ENCODE results near the gene TLE5.
"Not testable (repeated sequence)": the region's sequence is repeated elsewhere in the genome, so short reads cannot be mapped to it uniquely, and the experiment has no call there.

TLE5 gene

DNA sequence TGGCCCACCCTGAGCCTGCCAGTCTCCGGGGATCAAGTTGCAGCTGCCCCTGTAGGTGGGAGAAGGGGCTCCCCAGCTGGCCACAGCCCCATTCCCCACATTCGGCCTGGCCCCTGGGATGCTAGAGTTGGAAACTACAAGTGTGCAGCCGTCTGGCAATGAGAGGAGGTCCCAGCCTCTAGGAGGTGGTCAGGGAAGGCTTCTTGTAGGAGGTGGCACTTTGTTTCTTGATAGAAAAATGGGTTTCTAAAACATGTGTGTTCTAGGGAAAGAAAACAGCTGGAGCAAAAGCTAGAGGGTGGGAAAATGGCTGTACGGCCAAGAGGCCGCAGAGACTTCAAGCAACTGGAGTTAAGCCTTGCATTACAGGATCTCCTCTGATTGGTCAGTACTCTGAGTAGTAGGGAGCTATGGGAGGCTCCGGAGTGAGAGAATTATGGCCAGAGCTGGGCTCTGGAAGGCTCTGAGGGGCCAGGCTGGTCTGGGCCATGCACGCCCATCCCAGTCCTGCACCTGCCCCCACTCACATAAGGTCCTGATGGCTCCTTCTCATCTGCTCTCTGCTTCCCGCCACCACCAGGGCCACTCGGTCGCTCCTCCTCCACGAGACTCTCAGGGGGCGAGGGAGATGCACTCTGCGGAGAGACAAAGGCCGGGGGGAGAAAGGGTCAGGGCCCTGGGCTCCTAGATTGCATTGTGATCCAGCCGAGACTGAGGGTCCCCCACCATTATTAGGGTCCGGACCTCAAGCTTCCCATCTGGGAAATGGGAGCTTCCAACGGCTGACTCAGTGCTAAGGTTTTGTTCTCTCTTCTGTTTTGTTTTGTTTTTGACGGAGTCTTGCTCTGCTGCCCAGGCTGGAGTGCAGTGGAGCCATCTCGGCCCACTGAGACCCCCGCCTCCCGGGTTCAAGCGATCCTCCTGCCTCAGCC is 46.9 kb downstream of the TLE5 start:
- no peaks in the 10 kb centered on the region for H3K4me1 ChIP-seq (ENCODE audit: low read depth, poor library complexity, severe bottlenecking)
- TF ChIP-seq, protein P1, sequence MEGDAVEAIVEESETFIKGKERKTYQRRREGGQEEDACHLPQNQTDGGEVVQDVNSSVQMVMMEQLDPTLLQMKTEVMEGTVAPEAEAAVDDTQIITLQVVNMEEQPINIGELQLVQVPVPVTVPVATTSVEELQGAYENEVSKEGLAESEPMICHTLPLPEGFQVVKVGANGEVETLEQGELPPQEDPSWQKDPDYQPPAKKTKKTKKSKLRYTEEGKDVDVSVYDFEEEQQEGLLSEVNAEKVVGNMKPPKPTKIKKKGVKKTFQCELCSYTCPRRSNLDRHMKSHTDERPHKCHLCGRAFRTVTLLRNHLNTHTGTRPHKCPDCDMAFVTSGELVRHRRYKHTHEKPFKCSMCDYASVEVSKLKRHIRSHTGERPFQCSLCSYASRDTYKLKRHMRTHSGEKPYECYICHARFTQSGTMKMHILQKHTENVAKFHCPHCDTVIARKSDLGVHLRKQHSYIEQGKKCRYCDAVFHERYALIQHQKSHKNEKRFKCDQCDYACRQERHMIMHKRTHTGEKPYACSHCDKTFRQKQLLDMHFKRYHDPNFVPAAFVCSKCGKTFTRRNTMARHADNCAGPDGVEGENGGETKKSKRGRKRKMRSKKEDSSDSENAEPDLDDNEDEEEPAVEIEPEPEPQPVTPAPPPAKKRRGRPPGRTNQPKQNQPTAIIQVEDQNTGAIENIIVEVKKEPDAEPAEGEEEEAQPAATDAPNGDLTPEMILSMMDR (conservative IDR thresholded peaks at IDR 0.05; ENCODE audit: low read depth, low read length) = no peak
- no peaks in the 10 kb centered on the region for H3K79me2 ChIP-seq (ENCODE audit: insufficient read depth, low read depth)
- no peaks in the 10 kb centered on the region for H3K36me3 ChIP-seq (ENCODE audit: insufficient read depth)
- no peak overlapping the region for H3K27ac ChIP-seq
- H3K9ac ChIP-seq = no peak overlapping the region
- peaks cover 88% of the 10 kb centered on the region for H3K27me3 ChIP-seq (ENCODE audit: insufficient read depth, low read depth)
- no peak overlapping the region for H2AFZ ChIP-seq (ENCODE audit: low read depth)
- H4K20me1 ChIP-seq (ENCODE audit: insufficient read depth) = no peaks in the 10 kb centered on the region
- H3K4me2 ChIP-seq = no peak overlapping the region
- H3K4me3 ChIP-seq (IDR thresholded peaks at IDR 0.05; ENCODE audit: insufficient read depth, low read depth, low read length) = no peak overlapping the region

DNA sequence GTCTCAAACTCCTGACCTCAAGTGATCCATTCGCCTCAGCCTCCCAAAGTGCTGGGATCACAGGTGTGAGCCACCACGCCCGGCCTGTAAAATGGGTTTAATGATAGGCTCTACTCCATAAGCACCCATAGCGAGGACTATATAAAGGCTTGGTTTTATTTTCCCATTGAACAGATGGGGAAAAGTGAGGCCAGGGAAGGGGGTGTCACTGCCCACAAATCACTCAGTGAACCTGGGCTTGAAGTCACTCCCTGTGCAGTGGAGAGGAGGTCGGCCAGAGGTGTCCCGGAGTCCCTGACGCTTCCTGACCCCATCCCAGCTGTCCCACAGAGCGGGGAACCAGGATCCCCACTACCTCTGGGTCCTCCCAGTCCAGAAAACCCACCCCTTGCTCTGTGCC is 48.2 kb downstream of the TLE5 start:
- no peaks in the 10 kb centered on the region for H4K20me1 ChIP-seq (ENCODE audit: insufficient read depth)
- H3K79me2 ChIP-seq (ENCODE audit: insufficient read depth, low read depth) = no peaks in the 10 kb centered on the region
- TF ChIP-seq, protein P1 (conservative IDR thresholded peaks at IDR 0.05; ENCODE audit: low read depth, low read length) = no peak
- H3K4me2 ChIP-seq = no peak overlapping the region
- no peaks in the 10 kb centered on the region for H3K36me3 ChIP-seq (ENCODE audit: insufficient read depth)
- no peak overlapping the region for H3K27ac ChIP-seq
- no peak overlapping the region for H3K9ac ChIP-seq
- no peak overlapping the region for H2AFZ ChIP-seq (ENCODE audit: low read depth)
- H3K4me3 ChIP-seq (IDR thresholded peaks at IDR 0.05; ENCODE audit: insufficient read depth, low read depth, low read length) = no peak overlapping the region
- peaks cover 89% of the 10 kb centered on the region for H3K27me3 ChIP-seq (ENCODE audit: insufficient read depth, low read depth)
- no peaks in the 10 kb centered on the region for H3K4me1 ChIP-seq (ENCODE audit: low read depth, poor library complexity, severe bottlenecking)

DNA sequence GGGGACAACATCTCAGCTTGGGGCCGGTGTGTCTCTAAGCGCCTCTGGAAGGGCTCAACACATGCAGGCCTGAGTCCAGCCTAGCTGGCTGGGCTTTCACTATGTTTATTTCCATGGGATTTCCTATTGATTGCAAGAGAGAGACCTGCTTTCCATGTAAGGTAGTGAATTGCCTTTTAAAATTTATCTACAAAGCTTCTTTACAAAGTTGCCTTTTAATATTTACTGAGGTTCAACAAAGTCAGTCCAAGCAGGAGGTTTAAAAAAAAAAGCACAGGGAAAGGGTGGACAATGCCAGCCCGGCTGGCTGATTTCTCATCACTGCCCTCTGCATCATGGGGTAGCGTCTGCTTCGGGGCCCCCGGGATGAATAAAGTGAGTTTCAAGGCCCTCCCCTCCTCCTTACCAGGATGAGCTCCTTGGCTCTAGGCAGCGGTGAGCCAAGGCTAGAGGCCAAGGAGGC is 49.0 kb downstream of the TLE5 start:
- TF ChIP-seq, protein P1 (conservative IDR thresholded peaks at IDR 0.05; ENCODE audit: low read depth, low read length) = no peak
- no peaks in the 10 kb centered on the region for H3K36me3 ChIP-seq (ENCODE audit: insufficient read depth)
- no peak overlapping the region for H3K4me3 ChIP-seq (IDR thresholded peaks at IDR 0.05; ENCODE audit: insufficient read depth, low read depth, low read length)
- H3K27me3 ChIP-seq (ENCODE audit: insufficient read depth, low read depth) = peaks cover 87% of the 10 kb centered on the region
- no peaks in the 10 kb centered on the region for H3K4me1 ChIP-seq (ENCODE audit: low read depth, poor library complexity, severe bottlenecking)
- H3K79me2 ChIP-seq (ENCODE audit: insufficient read depth, low read depth) = no peaks in the 10 kb centered on the region
- no peaks in the 10 kb centered on the region for H4K20me1 ChIP-seq (ENCODE audit: insufficient read depth)
- no peak overlapping the region for H2AFZ ChIP-seq (ENCODE audit: low read depth)
- no peak overlapping the region for H3K4me2 ChIP-seq
- H3K9ac ChIP-seq = no peak overlapping the region
- H3K27ac ChIP-seq = no peak overlapping the region

DNA sequence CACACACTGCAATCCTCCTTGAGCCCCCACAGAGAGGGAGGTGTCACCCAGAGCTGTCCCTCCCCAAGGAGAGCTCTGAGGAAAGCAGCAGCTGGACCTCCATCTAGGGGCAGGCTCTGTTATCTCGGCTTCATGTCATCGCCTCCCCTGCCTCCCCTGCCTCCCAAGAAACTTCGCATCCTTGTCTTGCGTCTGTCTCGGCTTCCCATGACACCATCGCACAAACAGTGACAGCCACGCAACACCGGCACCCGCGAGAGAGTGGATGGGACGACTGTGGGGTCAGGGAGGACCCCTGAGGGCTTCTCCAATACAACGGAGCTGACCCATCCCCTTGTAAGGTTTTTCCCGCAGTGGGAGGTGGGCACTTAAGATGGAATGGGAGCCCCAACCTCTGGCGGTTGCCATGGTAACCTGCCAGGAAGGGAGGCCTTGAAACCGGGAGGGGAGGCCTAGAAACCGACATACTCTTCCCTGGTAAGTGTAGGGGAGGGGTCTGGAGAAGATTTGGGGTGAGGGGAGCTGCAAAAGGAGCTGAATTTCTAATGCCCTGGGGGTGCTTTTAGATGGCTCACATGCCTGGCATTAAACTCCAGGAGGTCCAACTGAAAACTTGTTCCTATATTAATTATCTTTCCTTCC is 49.6 kb downstream of the TLE5 start:
- Histone ChIP-seq H3K79me2 (ENCODE audit: insufficient read depth, low read depth) (no peaks in the 10 kb centered on the region), H3K27ac (no peak overlapping the region), H3K36me3 (ENCODE audit: insufficient read depth) (no peaks in the 10 kb centered on the region), H3K4me2 (no peak overlapping the region), H3K4me1 (ENCODE audit: low read depth, poor library complexity, severe bottlenecking) (peaks cover 5% of the 10 kb centered on the region), H2AFZ (ENCODE audit: low read depth) (no peak overlapping the region), H3K9ac (no peak overlapping the region), H4K20me1 (ENCODE audit: insufficient read depth) (no peaks in the 10 kb centered on the region), H3K27me3 (ENCODE audit: insufficient read depth, low read depth) (peaks cover 87% of the 10 kb centered on the region), H3K4me3 (IDR thresholded peaks at IDR 0.05; ENCODE audit: insufficient read depth, low read depth, low read length) (no peak overlapping the region)
- TF ChIP-seq, protein P1 (conservative IDR thresholded peaks at IDR 0.05; ENCODE audit: low read depth, low read length) = no peak

DNA sequence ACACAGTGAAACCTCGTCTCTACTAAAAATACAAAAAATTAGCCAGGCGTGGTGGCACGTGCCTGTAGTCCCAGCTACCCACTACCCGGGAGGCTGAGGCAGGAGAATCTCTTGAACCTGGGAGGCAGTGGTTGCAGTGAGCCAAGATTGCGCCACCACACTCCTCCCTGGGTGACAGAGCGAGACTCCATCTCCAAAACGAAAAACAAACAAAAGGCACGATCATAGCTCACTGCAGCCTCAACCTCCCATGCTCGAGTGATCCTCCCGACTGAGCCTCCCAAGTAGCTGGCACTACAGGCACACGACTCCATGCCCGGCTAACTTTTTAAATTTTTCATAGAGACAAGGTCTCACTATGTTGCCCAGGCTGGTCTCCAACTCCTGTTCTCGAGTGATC is 50.2 kb downstream of the TLE5 start:
- not testable (repeated sequence) for H3K4me2 ChIP-seq; H4K20me1 ChIP-seq (ENCODE audit: insufficient read depth); H3K36me3 ChIP-seq (ENCODE audit: insufficient read depth); H3K79me2 ChIP-seq (ENCODE audit: insufficient read depth, low read depth); H3K9ac ChIP-seq; H3K4me1 ChIP-seq (ENCODE audit: low read depth, poor library complexity, severe bottlenecking); H3K4me3 ChIP-seq (IDR thresholded peaks at IDR 0.05; ENCODE audit: insufficient read depth, low read depth, low read length); H3K27ac ChIP-seq; H2AFZ ChIP-seq (ENCODE audit: low read depth)
- H3K27me3 ChIP-seq (ENCODE audit: insufficient read depth, low read depth) = peaks cover 87% of the 10 kb centered on the region

Data from KMS-11 (cell line).